ENCODE measurements around the gene RILP.

The RILP gene

GRCh38 chr17:1605681-1606351, 43.9 kb downstream of the RILP start:
- DNase-seq (ENCODE audit: extremely low read depth, insufficient read length): no peak
- H3K4me3 ChIP-seq (replicated peaks; ENCODE audit: low read depth, low read length): no peak overlapping the region
- H3K36me3 ChIP-seq (ENCODE audit: control insufficient read depth, insufficient read depth, low read length): peaks cover 10% of the 10 kb centered on the region
- no peaks in the 10 kb centered on the region for H3K27me3 ChIP-seq (replicated peaks; ENCODE audit: control insufficient read depth, insufficient read depth, low read length)
- TF ChIP-seq CTCF (IDR thresholded peaks at IDR 0.05; ENCODE audit: insufficient read depth, low read length, poor library complexity, severe bottlenecking): no peak

GRCh38 chr17:1604831-1605528, 44.7 kb downstream of the RILP start:
- DNase-seq (ENCODE audit: extremely low read depth, insufficient read length): no peak
- TF ChIP-seq CTCF (IDR thresholded peaks at IDR 0.05; ENCODE audit: insufficient read depth, low read length, poor library complexity, severe bottlenecking): no peak
- Histone ChIP-seq H3K4me3 (replicated peaks; ENCODE audit: low read depth, low read length) (no peak overlapping the region), H3K36me3 (ENCODE audit: control insufficient read depth, insufficient read depth, low read length) (peaks cover 10% of the 10 kb centered on the region), H3K27me3 (replicated peaks; ENCODE audit: control insufficient read depth, insufficient read depth, low read length) (no peaks in the 10 kb centered on the region)

GRCh38 chr17:1601571-1601970, 48.1 kb downstream of the RILP start:
- Histone ChIP-seq H3K4me3 (replicated peaks; ENCODE audit: low read depth, low read length) (no peak overlapping the region), H3K36me3 (ENCODE audit: control insufficient read depth, insufficient read depth, low read length) (peaks cover 13% of the 10 kb centered on the region), H3K27me3 (replicated peaks; ENCODE audit: control insufficient read depth, insufficient read depth, low read length) (no peaks in the 10 kb centered on the region)
- no peak for TF ChIP-seq CTCF (IDR thresholded peaks at IDR 0.05; ENCODE audit: insufficient read depth, low read length, poor library complexity, severe bottlenecking)
- DNase-seq (ENCODE audit: extremely low read depth, insufficient read length): no peak

GRCh38 chr17:1598399-1599095, 51.1 kb downstream of the RILP start:
- Histone ChIP-seq H3K4me3 (replicated peaks; ENCODE audit: low read depth, low read length) (no peak overlapping the region), H3K27me3 (replicated peaks; ENCODE audit: control insufficient read depth, insufficient read depth, low read length) (no peaks in the 10 kb centered on the region), H3K36me3 (ENCODE audit: control insufficient read depth, insufficient read depth, low read length) (peaks cover 9% of the 10 kb centered on the region)
- no peak for DNase-seq (ENCODE audit: extremely low read depth, insufficient read length)
- TF ChIP-seq CTCF (IDR thresholded peaks at IDR 0.05; ENCODE audit: insufficient read depth, low read length, poor library complexity, severe bottlenecking): no peak

GRCh38 chr17:1597861-1598342, 51.8 kb downstream of the RILP start:
- DNase-seq (ENCODE audit: extremely low read depth, insufficient read length): no peak
- Histone ChIP-seq H3K4me3 (replicated peaks; ENCODE audit: low read depth, low read length) (no peak overlapping the region), H3K27me3 (replicated peaks; ENCODE audit: control insufficient read depth, insufficient read depth, low read length) (no peaks in the 10 kb centered on the region), H3K36me3 (ENCODE audit: control insufficient read depth, insufficient read depth, low read length) (peaks cover 9% of the 10 kb centered on the region)
- TF ChIP-seq CTCF (IDR thresholded peaks at IDR 0.05; ENCODE audit: insufficient read depth, low read length, poor library complexity, severe bottlenecking): no peak
